Bladder microvascular endothelial cell (primary cell): ENCODE measurements around the gene OR4P4. TPM values are rescaled to one million over a fixed set of nuclear protein-coding genes. Genes with fewer than 3 reads are reported as not detected.

ENCODE experiments used
- total RNA-seq: library from RNA; depleted of rRNA; stranded (reverse); fragments of >200 nt; gene quantifications from 2 replicates; pipeline ENCODE4 v1.2.3, GENCODE V29; 2014

Gene OR4P4
- total RNA-seq = not detected in 2 replicates

GRCh38 chr11:55634813-55635212 lies at the start of gene OR4P4:
OR4P4 (plus strand) TSS chr11:55635113.

GRCh38 chr11:55607545-55607944 lies 27.4 kb upstream of the OR4P4 start, which contains the start of gene OR4C11:
OR4C11 (minus strand) TSS chr11:55607645; CDS start chr11:55604373, 3,272 bp downstream.

GRCh38 chr11:55648027-55648426 lies 13.1 kb downstream of the OR4P4 start, which contains the start of gene OR4S2:
OR4S2 (plus strand) TSS chr11:55648327; CDS start chr11:55650904, 2,577 bp downstream.

GRCh38 chr11:55661901-55662300 lies 27.0 kb downstream of the OR4P4 start, which contains the start of gene OR4C6:
OR4C6 (plus strand) TSS chr11:55662201; CDS start chr11:55665167, 2,966 bp downstream.

Other genes with a start within 250 kb of the OR4P4 start
- not detected in 2 replicates for gene OR4C15, start 80.6 kb upstream of the OR4P4 start, total RNA-seq
- not detected in 2 replicates for gene OR4C16, start 63.0 kb upstream of the OR4P4 start, total RNA-seq
- gene OR4C11, start 27.5 kb upstream of the OR4P4 start, total RNA-seq = not detected in 2 replicates
- not detected in 2 replicates for gene OR4S2, start 13.2 kb downstream of the OR4P4 start, total RNA-seq
- gene OR4C6, start 27.1 kb downstream of the OR4P4 start, total RNA-seq = not detected in 2 replicates
- not detected in 2 replicates for gene OR5D13, start 138.3 kb downstream of the OR4P4 start, total RNA-seq
- gene OR5D14, start 160.4 kb downstream of the OR4P4 start, total RNA-seq = not detected in 2 replicates
- not detected in 2 replicates for gene OR5L1, start 176.3 kb downstream of the OR4P4 start, total RNA-seq
- gene OR5D18, start 184.5 kb downstream of the OR4P4 start, total RNA-seq = not detected in 2 replicates
- gene OR5L2, start 192.1 kb downstream of the OR4P4 start, total RNA-seq = not detected in 2 replicates
- gene OR5D16, start 203.6 kb downstream of the OR4P4 start, total RNA-seq = not detected in 2 replicates
- gene TRIM51, start 248.2 kb downstream of the OR4P4 start, total RNA-seq = not detected in 2 replicates